Lung (tissue), 12 donors: ENCODE results near the gene KCNG1. TPM values are rescaled to one million over a fixed set of nuclear protein-coding genes. Genes with fewer than 3 reads are reported as not detected.

Source experiments
- ATAC-seq: fragments of 200-7000 bp; cut with Tn5 transposase; one replicate; pipeline ENCODE4 v1.9.1; 2020; ENCODE audit warnings: moderate number of reproducible peaks; ENCODE audit not compliant: insufficient read depth, low FRiP score
- DNase-seq, 3 donors: peaks; one replicate each; pipeline ENCODE4 v3.0.0-alpha.2; 2013 to 2017
- H3K27ac ChIP-seq, 2 donors: one replicate each; pipeline ENCODE4 v1.5.1; 2013; ENCODE audit warnings: mild to moderate bottlenecking in 2 of 2, moderate library complexity in 2 of 2, control low read depth in 1 of 2, inconsistent platforms in 1 of 2, low read depth in 1 of 2, low read length in 1 of 2
- H3K27me3 ChIP-seq, 3 donors: one replicate each; pipeline ENCODE4 v1.5.1; 2013; ENCODE audit warnings: low read length in 2 of 3; ENCODE audit not compliant: control insufficient read depth in 3 of 3, insufficient read depth in 3 of 3
- H3K36me3 ChIP-seq, 4 donors: one replicate each; pipeline ENCODE4 v1.5.1; 2013; ENCODE audit warnings: low read length in 4 of 4, mild to moderate bottlenecking in 1 of 4, moderate library complexity in 1 of 4; ENCODE audit not compliant: control insufficient read depth in 4 of 4, insufficient read depth in 4 of 4
- H3K4me1 ChIP-seq, 5 donors: one replicate each; pipeline ENCODE4 v1.5.1; 2013; ENCODE audit warnings: low read length in 5 of 5, mild to moderate bottlenecking in 2 of 5, moderate library complexity in 1 of 5; ENCODE audit not compliant: control insufficient read depth in 5 of 5, insufficient read depth in 5 of 5
- H3K4me3 ChIP-seq: one replicate; pipeline ENCODE4 v1.5.1; 2013; ENCODE audit warnings: mild to moderate bottlenecking, control low read depth, moderate library complexity
- H3K9ac ChIP-seq, 2 donors: one replicate each; pipeline ENCODE4 v1.5.1; 2013; ENCODE audit warnings: low read length in 2 of 2, control low read depth in 1 of 2; ENCODE audit not compliant: insufficient read depth in 1 of 2
- H3K9me3 ChIP-seq, 4 donors: one replicate each; pipeline ENCODE4 v1.5.1; 2013; ENCODE audit warnings: low read length in 3 of 4, mild to moderate bottlenecking in 1 of 4, moderate library complexity in 1 of 4; ENCODE audit not compliant: control insufficient read depth in 4 of 4, insufficient read depth in 3 of 4
- CTCF ChIP-seq: IDR thresholded peaks from 2 replicates; pipeline ENCODE4 v1.5.1; 2012; ENCODE audit warnings: mild to moderate bottlenecking; ENCODE audit errors: control extremely low read depth, extremely low read depth
- WGBS, 2 donors: extraction: QIAGEN DNeasy Blood & Tissue Kit; methylation state at CpG; one replicate each; pipeline ENCODE4 v1.1.7; 2013; 5-methylcytosine and 5-hydroxymethylcytosine counted together
- polyA plus RNA-seq, 2 donors: library from polyadenylated mRNA; stranded (reverse); fragments of 200-250 nt; gene quantifications; one replicate each; pipeline ENCODE4 v1.2.1, GENCODE V29; 2013
- total RNA-seq, 2 donors: library from RNA; depleted of rRNA in 1 of 2; stranded (reverse); fragments of >200 nt in 1 of 2; gene quantifications; one replicate each; pipeline ENCODE4 v1.2.1, GENCODE V29; 2014 to 2021
- donor health status: control.
- donor health status: control.
- donor health status: Bipolar disorder and iron deficiency.
- donor health status: healthy.
- donor health status: DM: yes; HTN: yes; CAD: no.

Gene KCNG1
- total and polyA plus RNA-seq, 4 donors = 0.14 to 0.58 (median 0.42) TPM

- ATAC-seq = no peak
- H3K9me3 ChIP-seq = peaks cover 0 to 13% (median under 1%) of the 10 kb centered on the region in 4 donors
- no peak for TF ChIP-seq CTCF
- H3K36me3 ChIP-seq = no peaks in the 10 kb centered on the region
- no peak overlapping the region for H3K27ac ChIP-seq
- WGBS, 2 donors = 63 to 71% methylated on average over 1 of the region's 1 CpG
- no peak overlapping the region for H3K4me3 ChIP-seq
- no peak for DNase-seq
- peaks cover 0 to 3% (median 0%) of the 10 kb centered on the region in 5 donors for H3K4me1 ChIP-seq
- H3K9ac ChIP-seq = no peak overlapping the region
- peaks cover 0 to 65% (median 46%) of the 10 kb centered on the region in 3 donors for H3K27me3 ChIP-seq
Observed at GRCh38 chr20:51029556-51029955, 6.6 kb upstream of the KCNG1 start.

- H3K36me3 ChIP-seq = no peaks in the 10 kb centered on the region
- H3K4me1 ChIP-seq = peaks cover 0 to under 1% (median 0%) of the 10 kb centered on the region in 5 donors
- H3K9me3 ChIP-seq = peaks cover 0 to 13% (median under 1%) of the 10 kb centered on the region in 4 donors
- H3K27ac ChIP-seq = no peak overlapping the region
- H3K4me3 ChIP-seq = no peak overlapping the region
- H3K27me3 ChIP-seq = peaks cover 3 to 73% (median 54%) of the 10 kb centered on the region in 3 donors
- ATAC-seq (no peak), DNase-seq (no peak)
- no peak for TF ChIP-seq CTCF
- no peak overlapping the region for H3K9ac ChIP-seq
- 21 to 35% methylated on average over 10 of the region's 10 CpGs for WGBS, 2 donors
Observed at GRCh38 chr20:51028616-51029212, 5.8 kb upstream of the KCNG1 start.

GRCh38 chr20:51027035-51027795 lies 4.3 kb upstream of the KCNG1 start:
- TF ChIP-seq CTCF = no peak
- Histone ChIP-seq H3K27ac (no peak overlapping the region), H3K9ac (no peak overlapping the region), H3K27me3 (peaks cover 10 to 73% (median 61%) of the 10 kb centered on the region in 3 donors), H3K9me3 (peaks cover 0 to 10% (median under 1%) of the 10 kb centered on the region in 4 donors), H3K36me3 (no peaks in the 10 kb centered on the region), H3K4me3 (no peak overlapping the region), H3K4me1 (peaks cover 0 to 10% (median 4%) of the 10 kb centered on the region in 5 donors)
- DNase-seq = no peak
- WGBS, 2 donors = 69 to 70% methylated on average over 5 of the region's 5 CpGs
- no peak for ATAC-seq
